ENCODE data around the gene THNSL1.

DNA sequence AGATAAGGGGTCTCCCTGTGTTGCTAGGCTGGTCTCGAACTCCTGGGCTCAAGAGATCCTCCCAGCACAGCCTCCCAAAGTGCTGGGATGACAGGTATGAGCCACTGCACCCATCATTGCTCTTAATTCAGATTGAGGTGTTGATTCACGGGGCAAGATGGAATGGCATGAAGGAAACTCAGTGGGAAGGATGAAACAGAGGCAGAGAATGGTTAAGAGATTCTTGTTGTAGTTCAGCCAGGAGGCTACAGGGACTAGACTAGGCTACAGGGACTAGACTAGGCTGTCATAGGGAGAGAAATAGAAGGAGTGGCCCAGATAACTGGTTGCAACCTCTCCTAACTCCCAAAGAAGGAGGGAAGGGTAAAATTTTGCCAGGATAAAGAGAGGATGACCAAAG, 48.0 kb downstream of the THNSL1 start:
- TF ChIP-seq CTCF (IDR thresholded peaks at IDR 0.05) = no peak
- TF ChIP-seq POLR2A (IDR thresholded peaks at IDR 0.05) = no peak

Measured in Peyer's patch (tissue), 4 donors.